Cardiac muscle cell (in vitro differentiated cells and primary cell): ENCODE data around the gene IFNA1. TPM values are rescaled to one million over a fixed set of nuclear protein-coding genes. Genes with fewer than 3 reads are reported as not detected.

Experiments used
- DNase-seq, 2 donors: peaks; one replicate each; pipeline versions ENCODE4 v3.0.0 to v3.0.0-alpha.2; 2010 to 2017; ENCODE audit warnings: low read depth in 1 of 2, low spot score in 1 of 2
- H3K27ac ChIP-seq: fragments of 200-600 bp; sonication (generic); 2 replicates; pipeline ENCODE4 v1.5.1; 2016
- H3K27me3 ChIP-seq: fragments of 200-600 bp; sonication (generic); 2 replicates; pipeline ENCODE4 v1.6.0; 2016; ENCODE audit warnings: control low read depth
- H3K36me3 ChIP-seq: fragments of 200-600 bp; sonication (generic); 2 replicates; pipeline ENCODE4 v1.5.1; 2016; ENCODE audit warnings: control low read depth
- H3K4me1 ChIP-seq: fragments of 200-600 bp; sonication (generic); 2 replicates; pipeline ENCODE4 v1.8.1; 2017; ENCODE audit warnings: low read depth, mild to moderate bottlenecking, mixed run types
- H3K4me3 ChIP-seq: fragments of 200-600 bp; sonication (generic); 2 replicates; pipeline ENCODE4 v1.5.1; 2016; ENCODE audit warnings: mild to moderate bottlenecking
- H3K9me3 ChIP-seq: fragments of 200-600 bp; sonication (generic); 2 replicates; pipeline ENCODE4 v1.5.1; 2017; ENCODE audit warnings: low read depth, mild to moderate bottlenecking, control low read depth
- CTCF ChIP-seq: IDR thresholded peaks from 2 replicates; pipeline ENCODE4 v1.5.1; 2012; ENCODE audit warnings: low read depth, mild to moderate bottlenecking, low read length
- polyA plus RNA-seq: library from polyadenylated mRNA; unstranded; fragments of >200 nt; fragmentation: Nextera tagmentation; extraction: Ambion mirVana; gene quantifications from 2 replicates; pipeline ENCODE4 v1.2.1, GENCODE V29; 2016
- total RNA-seq: library from RNA; depleted of rRNA; stranded (reverse); fragments of >200 nt; gene quantifications from 2 replicates; pipeline ENCODE4 v1.2.3, GENCODE V29; 2016

Gene IFNA1
- total and polyA plus RNA-seq, 2 experiments from 2014 or later = not detected

GRCh38 chr9:21481470-21482056 lies 41.3 kb downstream of the IFNA1 start:
- Histone ChIP-seq H3K4me3 (no peak overlapping the region), H3K4me1 (no peaks in the 10 kb centered on the region), H3K27ac (no peak overlapping the region), H3K36me3 (no peaks in the 10 kb centered on the region), H3K9me3 (no peaks in the 10 kb centered on the region), H3K27me3 (no peaks in the 10 kb centered on the region)
- no peak for TF ChIP-seq CTCF
- no peak for DNase-seq

GRCh38 chr9:21482213-21482612 lies 42.0 kb downstream of the IFNA1 start, which contains the start of gene IFNE:
Gene IFNE, minus strand, starts transcription at chr9:21482313. Its CDS starts 619 bp downstream, at chr9:21481694.
- H3K27ac ChIP-seq = no peak within 1 kb of the TSS
- no peak for DNase-seq
- H3K27me3 ChIP-seq = no peaks in the 10 kb centered on the region
- TF ChIP-seq CTCF = no peak
- H3K4me1 ChIP-seq = no peaks in the 10 kb centered on the region
- H3K9me3 ChIP-seq = no peaks in the 10 kb centered on the region
- H3K36me3 ChIP-seq = no peaks in the 10 kb centered on the region
- no peak within 1 kb of the TSS for H3K4me3 ChIP-seq

Other genes with a start within 250 kb of the IFNA1 start
- gene IFNA7, start 238.2 kb upstream of the IFNA1 start, total RNA-seq = not detected in 2 replicates
- gene IFNA7, start 238.2 kb upstream of the IFNA1 start, polyA plus RNA-seq = not detected in 2 replicates
- not detected in 2 replicates for gene IFNA10, start 233.3 kb upstream of the IFNA1 start, total RNA-seq
- not detected in 2 replicates for gene IFNA10, start 233.3 kb upstream of the IFNA1 start, polyA plus RNA-seq
- gene IFNA16, start 223.1 kb upstream of the IFNA1 start, total RNA-seq = not detected in 2 replicates
- gene IFNA16, start 223.1 kb upstream of the IFNA1 start, polyA plus RNA-seq = not detected in 2 replicates
- gene IFNA17, start 212.2 kb upstream of the IFNA1 start, total RNA-seq = not detected in 2 replicates
- not detected in 2 replicates for gene IFNA17, start 212.2 kb upstream of the IFNA1 start, polyA plus RNA-seq
- gene IFNA14, start 200.4 kb upstream of the IFNA1 start, total RNA-seq = not detected in 2 replicates
- not detected in 2 replicates for gene IFNA14, start 200.4 kb upstream of the IFNA1 start, polyA plus RNA-seq
- gene IFNA5, start 135.1 kb upstream of the IFNA1 start, total RNA-seq = not detected in 2 replicates
- not detected in 2 replicates for gene IFNA5, start 135.1 kb upstream of the IFNA1 start, polyA plus RNA-seq
- gene KLHL9, start 105.0 kb upstream of the IFNA1 start, total RNA-seq = 22.6 and 23.1 TPM in 2 replicates
- 15.8 and 26.3 TPM in 2 replicates for gene KLHL9, start 105.0 kb upstream of the IFNA1 start, polyA plus RNA-seq
- not detected in 2 replicates for gene IFNA6, start 89.6 kb upstream of the IFNA1 start, total RNA-seq
- not detected in 2 replicates for gene IFNA6, start 89.6 kb upstream of the IFNA1 start, polyA plus RNA-seq
- gene IFNA13, start 72.4 kb upstream of the IFNA1 start, total RNA-seq = not detected in 2 replicates
- gene IFNA13, start 72.4 kb upstream of the IFNA1 start, polyA plus RNA-seq = not detected in 2 replicates
- gene IFNA2, start 55.0 kb upstream of the IFNA1 start, total RNA-seq = not detected in 2 replicates
- gene IFNA2, start 55.0 kb upstream of the IFNA1 start, polyA plus RNA-seq = not detected in 2 replicates
- gene IFNA8, start 31.3 kb upstream of the IFNA1 start, total RNA-seq = not detected in 2 replicates
- not detected in 2 replicates for gene IFNA8, start 31.3 kb upstream of the IFNA1 start, polyA plus RNA-seq
- gene IFNE, start 41.9 kb downstream of the IFNA1 start, total RNA-seq = not detected in 2 replicates
- gene IFNE, start 41.9 kb downstream of the IFNA1 start, polyA plus RNA-seq = not detected in 2 replicates